ENCODE data around the gene ENTHD1. TPM values are rescaled to one million over a fixed set of nuclear protein-coding genes. Genes with fewer than 3 reads are reported as not detected.

Gene ENTHD1
- total RNA-seq, 4 donors from 2014 or later = not detected

DNA sequence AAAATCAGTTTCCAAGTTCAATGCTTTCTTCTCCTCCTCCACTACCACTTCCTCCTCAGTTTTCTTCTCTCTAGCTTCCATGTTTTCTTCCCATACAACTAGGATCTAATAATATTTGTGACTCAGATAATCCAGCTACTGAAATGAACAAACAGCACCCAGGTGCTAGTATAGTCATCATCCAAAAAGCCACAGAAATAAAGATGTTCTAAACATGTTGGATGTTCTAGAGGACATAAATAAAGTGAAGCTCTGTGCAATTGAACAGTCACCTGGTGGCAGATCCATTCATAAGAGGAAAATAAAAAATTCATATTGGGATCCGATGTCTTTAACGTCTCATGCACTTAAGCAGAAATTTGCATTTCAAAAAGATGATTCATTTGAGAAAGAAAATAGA lies 142.8 kb downstream of the ENTHD1 start:
- H3K9me3 ChIP-seq = no peaks in the 10 kb centered on the region
- no peak overlapping the region for H3K4me3 ChIP-seq
- no peaks in the 10 kb centered on the region for H3K36me3 ChIP-seq
- H3K27me3 ChIP-seq = peaks cover 0 to 18% (median 0%) of the 10 kb centered on the region in 4 donors
- 57 to 65% methylated on average over 2 of the region's 2 CpGs for WGBS, 2 donors
- no peaks in the 10 kb centered on the region for H3K4me1 ChIP-seq
- TF ChIP-seq POLR2A (IDR thresholded peaks at IDR 0.05) = no peak
- TF ChIP-seq, protein P1, sequence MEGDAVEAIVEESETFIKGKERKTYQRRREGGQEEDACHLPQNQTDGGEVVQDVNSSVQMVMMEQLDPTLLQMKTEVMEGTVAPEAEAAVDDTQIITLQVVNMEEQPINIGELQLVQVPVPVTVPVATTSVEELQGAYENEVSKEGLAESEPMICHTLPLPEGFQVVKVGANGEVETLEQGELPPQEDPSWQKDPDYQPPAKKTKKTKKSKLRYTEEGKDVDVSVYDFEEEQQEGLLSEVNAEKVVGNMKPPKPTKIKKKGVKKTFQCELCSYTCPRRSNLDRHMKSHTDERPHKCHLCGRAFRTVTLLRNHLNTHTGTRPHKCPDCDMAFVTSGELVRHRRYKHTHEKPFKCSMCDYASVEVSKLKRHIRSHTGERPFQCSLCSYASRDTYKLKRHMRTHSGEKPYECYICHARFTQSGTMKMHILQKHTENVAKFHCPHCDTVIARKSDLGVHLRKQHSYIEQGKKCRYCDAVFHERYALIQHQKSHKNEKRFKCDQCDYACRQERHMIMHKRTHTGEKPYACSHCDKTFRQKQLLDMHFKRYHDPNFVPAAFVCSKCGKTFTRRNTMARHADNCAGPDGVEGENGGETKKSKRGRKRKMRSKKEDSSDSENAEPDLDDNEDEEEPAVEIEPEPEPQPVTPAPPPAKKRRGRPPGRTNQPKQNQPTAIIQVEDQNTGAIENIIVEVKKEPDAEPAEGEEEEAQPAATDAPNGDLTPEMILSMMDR (IDR thresholded peaks at IDR 0.05) = no peak
- no peak overlapping the region for H3K27ac ChIP-seq
- intact Hi-C loops (cut with DNase I) = no loop called here
- no peak for DNase-seq

DNA sequence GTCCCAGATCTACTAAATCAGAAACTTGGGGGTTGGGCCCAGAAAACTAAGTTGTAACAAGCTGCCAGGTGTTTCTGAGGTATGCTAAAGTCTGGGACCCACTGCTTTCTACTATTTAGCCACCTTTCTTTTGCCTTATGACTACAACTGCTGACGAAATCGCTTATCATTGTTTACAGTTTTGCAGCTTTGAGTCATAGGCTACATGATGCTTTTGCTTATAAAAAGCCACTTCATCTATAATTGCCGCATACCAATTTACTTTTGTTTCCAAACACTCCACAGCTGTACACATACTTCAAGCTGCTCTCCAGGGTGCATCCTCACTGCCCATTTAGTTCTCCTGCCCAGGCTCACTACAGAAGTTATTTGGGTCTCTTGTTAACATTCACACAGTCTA lies 144.7 kb downstream of the ENTHD1 start:
- no peak for DNase-seq
- Histone ChIP-seq H3K4me1 (no peaks in the 10 kb centered on the region), H3K9me3 (no peaks in the 10 kb centered on the region), H3K27ac (no peak overlapping the region), H3K27me3 (peaks cover 0 to 20% (median 0%) of the 10 kb centered on the region in 4 donors), H3K4me3 (no peak overlapping the region), H3K36me3 (no peaks in the 10 kb centered on the region)
- WGBS, 2 donors = 49 to 51% methylated on average over 3 of the region's 3 CpGs
- intact Hi-C loops (cut with DNase I) = no loop called here
- TF ChIP-seq POLR2A (IDR thresholded peaks at IDR 0.05) = no peak

DNA sequence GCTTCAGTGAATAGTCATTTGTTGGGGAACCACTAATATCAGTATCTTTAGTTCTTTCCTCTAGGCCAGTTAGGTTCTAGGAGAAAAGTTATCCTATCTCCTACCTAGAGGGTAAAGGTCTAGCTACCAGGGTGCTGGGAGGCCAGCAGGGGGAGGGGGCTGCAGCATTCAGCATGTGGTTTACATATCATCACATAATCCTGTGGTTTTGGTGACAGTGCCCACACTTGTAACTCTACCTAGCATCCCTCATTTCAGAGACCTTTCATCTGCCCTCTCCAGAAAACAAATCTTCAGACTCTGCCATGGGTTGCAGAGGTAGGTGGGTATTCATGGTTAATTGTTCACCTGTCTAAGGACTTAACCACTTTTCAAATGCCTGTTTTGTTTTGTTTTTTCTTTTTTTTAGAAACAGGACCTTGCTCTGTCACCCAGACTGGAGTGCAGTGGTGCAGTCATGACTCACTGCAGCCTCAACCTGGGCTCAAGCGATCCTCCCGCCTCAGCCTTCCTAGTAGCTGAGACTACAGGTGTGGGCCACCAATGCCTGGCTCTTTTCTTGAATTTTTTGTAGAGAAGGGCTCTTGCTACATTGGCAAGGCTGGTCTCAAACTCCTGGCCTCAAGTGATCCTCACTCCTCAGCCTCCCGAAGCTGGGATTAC lies 146.8 kb downstream of the ENTHD1 start:
- intact Hi-C loops (cut with DNase I) = no loop called here
- WGBS, 2 donors = 93 to 95% methylated on average over 2 to 3 of the region's 3 CpGs

DNA sequence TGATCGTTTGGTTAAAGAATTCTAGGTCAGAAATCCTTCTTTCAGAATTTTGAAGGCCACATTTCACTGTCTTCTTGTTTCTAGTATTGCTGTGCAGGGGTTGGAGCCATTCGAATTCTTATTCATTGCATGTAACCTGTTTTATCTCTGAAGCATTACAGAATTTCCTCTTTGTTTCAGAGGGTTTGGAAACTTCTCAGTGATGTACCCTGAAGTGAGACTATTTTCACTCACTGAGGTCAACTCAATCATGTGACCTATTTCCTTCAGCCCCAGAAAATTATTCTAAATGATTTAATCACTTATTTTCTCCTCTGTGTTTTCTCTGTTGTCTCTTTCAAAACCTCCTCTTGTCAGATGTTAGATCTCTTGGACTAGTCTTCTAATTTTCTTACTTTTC lies 147.8 kb downstream of the ENTHD1 start:
- no peaks in the 10 kb centered on the region for H3K9me3 ChIP-seq
- no peak overlapping the region for H3K4me3 ChIP-seq
- no peak for TF ChIP-seq POLR2A (IDR thresholded peaks at IDR 0.05)
- TF ChIP-seq, protein P1 (IDR thresholded peaks at IDR 0.05) = no peak
- no peak overlapping the region for H3K27ac ChIP-seq
- no peak for DNase-seq
- H3K36me3 ChIP-seq = no peaks in the 10 kb centered on the region
- H3K27me3 ChIP-seq = peaks cover 0 to 20% (median 0%) of the 10 kb centered on the region in 4 donors
- no peaks in the 10 kb centered on the region for H3K4me1 ChIP-seq
- WGBS, 2 donors = 56 to 72% methylated on average over 2 of the region's 2 CpGs
- intact Hi-C loops (cut with DNase I) = no loop called here

More for the DNA sequence above, 146.8 kb downstream of the ENTHD1 start:
- Histone ChIP-seq H3K27me3 (peaks cover 0 to 20% (median 0%) of the 10 kb centered on the region in 4 donors), H3K4me1 (no peaks in the 10 kb centered on the region), H3K36me3 (no peaks in the 10 kb centered on the region), H3K9me3 (no peaks in the 10 kb centered on the region), H3K27ac (no peak overlapping the region), H3K4me3 (no peak overlapping the region)
- TF ChIP-seq POLR2A (IDR thresholded peaks at IDR 0.05) = no peak
- TF ChIP-seq, protein P1 (IDR thresholded peaks at IDR 0.05) = no peak
- no peak for DNase-seq

DNA sequence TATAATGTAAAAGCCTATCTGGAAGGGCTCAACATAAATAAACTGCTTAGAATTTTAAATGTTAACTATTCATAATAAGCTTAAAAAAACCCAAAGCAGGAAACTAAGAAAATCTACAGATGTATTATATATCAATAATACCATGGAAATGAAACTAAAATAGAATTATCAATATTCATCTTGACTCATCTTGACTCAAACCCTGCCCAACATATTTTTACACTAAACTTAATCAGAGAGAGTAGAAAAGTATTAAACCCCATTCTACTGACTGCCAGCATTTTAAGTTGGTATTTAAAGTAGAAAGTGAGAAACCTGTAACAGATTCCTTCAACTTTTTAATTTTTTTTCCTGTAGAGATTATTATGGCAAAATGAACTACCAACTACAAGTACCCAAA lies 149.2 kb downstream of the ENTHD1 start:
- Histone ChIP-seq H3K27ac (no peak overlapping the region), H3K4me3 (no peak overlapping the region), H3K27me3 (peaks cover 0 to 19% (median 0%) of the 10 kb centered on the region in 4 donors), H3K36me3 (no peaks in the 10 kb centered on the region), H3K9me3 (peaks cover 0 to 12% (median 0%) of the 10 kb centered on the region in 3 donors), H3K4me1 (no peaks in the 10 kb centered on the region)
- no peak for DNase-seq
- intact Hi-C loops (cut with DNase I) = no loop called here
- TF ChIP-seq, protein P1 (IDR thresholded peaks at IDR 0.05) = no peak
